Mammary epithelial cell (primary cell): ENCODE measurements around the gene CNTNAP2.
"Not testable (repeated sequence)": the region's sequence is repeated elsewhere in the genome, so short reads cannot be mapped to it uniquely, and the experiment has no call there.

Source experiments
- EZH2 ChIP-seq: IDR thresholded peaks from 2 replicates; pipeline ENCODE4 v1.6.1; 2012; ENCODE audit warnings: low read length, inconsistent platforms, borderline replicate concordance
- TF ChIP-seq, protein P1 (sequence below), 2 donors: IDR thresholded peaks in 1 of 2; conservative IDR thresholded peaks in 1 of 2; 2 replicates each; pipeline ENCODE4 v1.5.1; 2011 to 2012; ENCODE audit warnings: inconsistent platforms in 2 of 2, low read length in 2 of 2, mild to moderate bottlenecking in 2 of 2, control low read depth in 1 of 2, low read depth in 1 of 2; ENCODE audit not compliant: insufficient read depth in 1 of 2; ENCODE audit errors: extremely low read depth in 1 of 2

DNA sequence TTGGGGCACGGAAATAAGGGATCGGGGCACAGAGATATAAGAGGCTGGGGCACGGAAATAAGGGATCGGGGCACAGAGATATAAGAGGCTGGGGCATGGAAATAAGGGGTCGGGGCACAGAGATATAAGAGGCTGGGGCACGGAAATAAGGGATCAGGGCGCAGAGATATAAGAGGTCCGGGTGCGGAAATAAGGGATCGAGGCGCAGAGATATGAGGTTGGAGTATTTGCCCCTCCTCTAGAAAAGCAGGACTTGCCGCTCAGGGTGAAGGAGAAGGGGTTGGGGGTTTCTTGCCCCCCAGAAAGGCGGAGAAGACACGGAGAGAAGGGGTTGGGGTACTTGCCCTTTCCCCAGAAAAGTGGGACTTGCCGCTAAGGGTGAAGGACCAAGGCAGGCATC is 131.4 kb downstream of the CNTNAP2 start:
- TF ChIP-seq, protein P1, sequence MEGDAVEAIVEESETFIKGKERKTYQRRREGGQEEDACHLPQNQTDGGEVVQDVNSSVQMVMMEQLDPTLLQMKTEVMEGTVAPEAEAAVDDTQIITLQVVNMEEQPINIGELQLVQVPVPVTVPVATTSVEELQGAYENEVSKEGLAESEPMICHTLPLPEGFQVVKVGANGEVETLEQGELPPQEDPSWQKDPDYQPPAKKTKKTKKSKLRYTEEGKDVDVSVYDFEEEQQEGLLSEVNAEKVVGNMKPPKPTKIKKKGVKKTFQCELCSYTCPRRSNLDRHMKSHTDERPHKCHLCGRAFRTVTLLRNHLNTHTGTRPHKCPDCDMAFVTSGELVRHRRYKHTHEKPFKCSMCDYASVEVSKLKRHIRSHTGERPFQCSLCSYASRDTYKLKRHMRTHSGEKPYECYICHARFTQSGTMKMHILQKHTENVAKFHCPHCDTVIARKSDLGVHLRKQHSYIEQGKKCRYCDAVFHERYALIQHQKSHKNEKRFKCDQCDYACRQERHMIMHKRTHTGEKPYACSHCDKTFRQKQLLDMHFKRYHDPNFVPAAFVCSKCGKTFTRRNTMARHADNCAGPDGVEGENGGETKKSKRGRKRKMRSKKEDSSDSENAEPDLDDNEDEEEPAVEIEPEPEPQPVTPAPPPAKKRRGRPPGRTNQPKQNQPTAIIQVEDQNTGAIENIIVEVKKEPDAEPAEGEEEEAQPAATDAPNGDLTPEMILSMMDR (conservative IDR thresholded peaks at IDR 0.05 in 1 of 2, IDR thresholded peaks at IDR 0.05 in 1 of 2; ENCODE audit: extremely low read depth in 1 of 2, insufficient read depth in 1 of 2, low read depth in 1 of 2, low read length in 2 of 2): not testable (repeated sequence)
- TF ChIP-seq EZH2: not testable (repeated sequence)
